GM18873 (cell line): ENCODE data around the gene EPB41L4A.
"Not testable (repeated sequence)": the region's sequence is repeated elsewhere in the genome, so short reads cannot be mapped to it uniquely, and the experiment has no call there.

ENCODE experiments used
- ATAC-seq: cut with Tn5 transposase; IDR thresholded peaks from one replicate; pipeline ENCODE4 v1.9.1; 2021; ENCODE audit warnings: mild to moderate bottlenecking, moderate library complexity, moderate number of reproducible peaks; ENCODE audit not compliant: unreplicated experiment, low FRiP score

Gene EPB41L4A

DNA sequence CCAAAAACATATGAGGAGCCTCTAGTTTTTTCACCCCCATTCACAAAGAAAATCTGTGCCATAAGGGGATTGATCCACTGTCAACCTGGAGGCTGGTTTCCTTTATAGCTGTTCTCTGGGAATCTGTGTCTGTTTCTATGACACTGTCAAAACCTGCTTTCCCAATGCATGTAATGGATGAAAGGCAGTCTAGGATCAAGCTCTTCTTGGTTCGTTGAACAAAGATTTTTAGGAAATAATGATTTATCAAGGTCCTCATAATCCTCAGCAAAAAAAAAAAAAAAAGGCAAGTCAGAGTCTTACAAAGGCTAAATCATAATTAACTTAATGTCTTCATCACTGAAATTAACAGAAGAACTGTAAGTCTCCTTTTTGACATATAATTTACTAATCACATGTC, 16.0 kb downstream of the EPB41L4A start:
- ATAC-seq, result no peak

GRCh38 chr5:112401924-112402323, 17.2 kb downstream of the EPB41L4A start:
- ATAC-seq, result no peak

GRCh38 chr5:112397690-112398089, 21.4 kb downstream of the EPB41L4A start:
- no peak for ATAC-seq

DNA sequence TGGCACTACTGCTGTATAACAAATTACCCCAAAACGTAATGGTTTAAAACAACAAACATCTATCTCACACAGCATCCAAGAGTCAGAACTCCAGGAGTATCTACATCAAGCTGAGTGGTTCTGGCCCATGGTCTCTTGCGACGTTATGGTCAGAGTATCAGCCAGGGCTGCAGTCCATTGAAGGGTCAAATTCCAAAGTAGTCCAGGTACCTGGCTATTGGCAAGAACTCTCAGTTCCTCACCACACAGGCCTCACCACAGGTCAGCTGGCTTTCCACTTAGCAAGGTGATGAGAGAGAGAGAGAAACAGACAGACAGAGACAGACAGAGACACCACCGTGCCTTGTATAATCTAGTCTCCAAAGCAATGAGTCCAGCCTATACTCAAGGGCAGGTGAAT, 22.6 kb downstream of the EPB41L4A start:
- no peak for ATAC-seq

DNA sequence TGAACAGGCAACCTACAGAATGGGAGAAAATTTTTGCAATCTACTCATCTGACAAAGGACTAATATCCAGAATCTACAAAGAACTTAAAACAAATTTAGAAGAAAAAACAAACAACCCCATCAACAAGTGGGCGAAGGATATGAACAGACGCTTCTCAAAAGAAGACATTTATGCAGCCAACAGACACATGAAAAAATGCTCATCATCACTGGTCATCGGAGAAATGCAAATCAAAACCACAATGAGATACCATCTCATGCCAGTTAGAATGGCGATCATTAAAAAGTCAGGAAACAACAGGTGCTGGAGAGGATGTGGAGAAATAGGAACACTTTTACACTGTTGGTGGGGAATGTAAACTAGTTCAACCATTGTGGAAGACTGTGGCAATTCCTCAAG, 23.8 kb downstream of the EPB41L4A start:
- not testable (repeated sequence) for ATAC-seq

- no peak for ATAC-seq
Measured at GRCh38 chr5:112390327-112390726, 28.8 kb downstream of the EPB41L4A start.

- no peak for ATAC-seq
Measured at GRCh38 chr5:112388739-112389138, 30.3 kb downstream of the EPB41L4A start.

DNA sequence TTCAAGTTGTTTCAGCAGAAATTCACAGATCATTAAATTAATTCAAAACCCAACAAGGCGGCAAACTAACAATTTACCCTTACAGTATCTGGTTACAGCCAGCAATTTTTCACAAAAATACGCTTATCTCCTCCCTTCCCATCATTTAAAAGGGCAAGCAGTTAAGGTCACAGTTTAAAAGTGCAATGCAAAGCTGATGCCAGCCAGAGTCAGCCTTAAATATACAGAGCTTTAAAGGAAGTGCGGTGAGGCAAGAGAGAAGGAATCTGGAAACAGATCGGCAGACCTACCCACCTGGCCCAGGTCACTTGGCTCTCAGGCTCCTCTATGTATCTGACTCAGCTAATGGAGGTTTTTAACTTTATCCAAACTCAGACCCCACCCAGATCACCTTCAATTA, 31.0 kb downstream of the EPB41L4A start:
- ATAC-seq, result no peak

DNA sequence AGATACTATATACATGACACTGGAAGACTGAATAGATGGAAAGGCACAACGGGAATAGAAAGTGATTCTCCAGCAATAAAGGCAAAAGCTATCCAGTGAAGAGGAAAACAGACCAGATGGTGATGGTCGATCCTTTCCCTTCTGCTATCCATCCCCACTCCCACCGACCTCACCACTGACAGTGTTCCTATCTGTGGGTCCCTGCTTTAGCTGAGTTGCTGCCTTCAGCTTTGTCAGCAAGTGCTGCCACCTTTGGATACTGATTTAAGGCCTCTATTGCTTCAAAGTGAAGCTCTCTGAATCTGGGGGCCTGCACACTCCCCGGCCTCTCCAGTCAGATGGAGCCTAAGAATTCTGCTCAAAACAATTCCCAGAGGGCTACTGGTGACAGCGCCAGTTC, 32.3 kb downstream of the EPB41L4A start:
- ATAC-seq, result no peak

DNA sequence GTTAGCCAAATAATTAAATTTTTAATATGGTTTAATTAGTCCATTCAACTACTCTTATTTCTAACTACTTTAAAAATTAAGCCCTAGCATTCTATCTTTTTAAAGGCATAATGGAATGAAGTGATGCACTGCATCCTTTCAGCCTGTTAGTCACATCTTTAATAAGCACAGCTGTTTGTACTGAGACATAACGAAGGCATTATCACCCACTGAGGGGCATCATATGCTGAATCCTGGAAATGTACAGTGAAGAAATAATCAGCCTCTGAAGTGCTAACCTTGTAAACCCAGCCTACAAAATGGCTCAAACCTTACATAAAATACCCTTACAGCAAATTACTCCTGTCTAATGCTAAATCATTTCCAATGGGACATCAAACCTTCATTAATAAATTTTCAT, 33.1 kb downstream of the EPB41L4A start:
- no peak for ATAC-seq

DNA sequence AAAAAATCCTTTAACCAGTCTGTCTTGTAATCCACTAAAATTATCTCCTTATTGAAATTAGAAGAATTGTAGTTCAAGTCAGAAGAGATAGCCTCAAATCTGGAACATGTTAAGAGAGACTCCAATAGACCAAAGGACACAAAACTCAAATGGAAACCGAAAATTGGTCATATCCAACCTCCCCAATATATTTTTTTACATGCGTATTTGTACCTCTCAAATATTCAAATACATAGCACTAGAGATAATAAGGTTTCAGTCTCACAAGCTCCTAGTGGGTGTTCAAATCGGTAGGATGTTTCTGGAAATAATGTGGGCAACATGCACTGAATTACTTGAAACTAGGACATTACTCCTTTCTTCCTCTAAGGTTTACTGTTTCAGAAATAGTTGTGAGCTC, 33.5 kb downstream of the EPB41L4A start:
- no peak for ATAC-seq

GRCh38 chr5:112384523-112384922, 34.6 kb downstream of the EPB41L4A start:
- ATAC-seq, result no peak

DNA sequence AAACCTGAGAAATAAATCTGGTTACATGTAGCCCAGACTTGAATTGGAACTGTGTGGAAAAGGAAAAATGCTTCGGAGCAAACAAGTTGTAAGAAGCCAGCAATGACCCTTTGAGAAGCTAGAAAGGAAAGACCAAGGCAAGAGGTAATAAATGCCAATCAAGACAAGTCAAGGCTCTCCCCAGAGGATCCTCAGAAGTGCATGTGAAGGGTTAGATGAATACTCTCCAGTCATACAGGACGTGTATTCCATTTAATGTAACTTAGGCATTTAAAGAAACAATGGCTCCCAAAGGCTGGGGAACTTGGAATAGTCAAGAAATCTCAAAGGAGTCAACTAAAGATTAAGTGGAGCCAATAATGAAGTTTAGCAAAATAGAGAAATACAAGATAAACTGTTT, 36.2 kb downstream of the EPB41L4A start:
- no peak for ATAC-seq

DNA sequence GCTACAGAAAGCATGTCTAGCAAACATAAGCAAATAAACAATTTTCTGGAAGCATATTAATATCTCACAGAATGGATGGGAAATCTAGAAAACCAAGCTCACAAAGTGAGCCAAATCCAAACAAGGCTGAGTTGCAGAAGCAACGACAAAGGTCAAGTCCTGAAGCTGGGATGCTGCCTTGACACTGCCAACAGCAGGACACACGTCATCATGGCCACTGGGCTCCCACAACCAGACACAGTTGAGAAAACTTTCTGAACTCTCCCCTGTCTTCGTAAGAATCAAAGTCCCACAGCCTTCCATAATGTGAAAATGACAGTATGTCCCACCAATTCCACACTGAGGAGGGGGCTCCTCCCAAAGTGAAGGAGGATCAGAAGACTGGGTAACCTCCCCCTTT, 37.6 kb downstream of the EPB41L4A start:
- ATAC-seq, result no peak

DNA sequence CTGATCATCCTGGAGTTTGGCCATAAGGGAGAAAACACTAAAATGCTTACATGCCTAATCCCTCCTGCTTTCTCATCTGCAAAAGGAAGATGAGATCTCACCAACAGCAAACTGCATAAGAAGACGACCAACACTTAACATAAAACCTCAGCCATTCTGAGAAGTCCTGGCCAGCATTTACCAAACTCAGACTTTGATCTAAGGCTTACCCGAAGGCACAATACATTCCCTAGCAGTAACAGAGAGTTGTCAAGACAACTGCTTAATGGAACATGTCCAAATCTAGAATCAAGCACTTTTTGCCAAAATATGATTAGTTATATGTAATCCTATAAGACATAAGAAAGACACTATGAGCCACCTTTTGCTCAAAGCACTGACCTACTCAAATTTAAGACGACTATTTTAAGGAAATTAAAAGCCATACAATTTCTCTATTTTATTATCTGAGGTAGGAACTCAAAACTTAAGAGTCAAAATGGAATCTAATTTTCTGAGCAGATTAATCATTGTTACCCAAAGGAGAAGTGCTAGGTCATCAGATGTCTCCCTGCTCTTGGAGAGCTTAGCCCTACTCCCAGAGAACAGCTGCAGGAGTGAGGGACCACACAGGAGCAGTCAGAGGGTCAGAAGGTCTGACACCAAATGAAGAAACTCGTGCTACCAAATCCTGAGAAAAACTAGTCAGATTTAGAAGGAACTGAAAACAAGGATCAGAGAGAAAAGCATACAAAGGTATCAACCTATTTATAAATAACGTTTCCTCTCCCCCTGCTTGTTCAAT, 39.3 kb downstream of the EPB41L4A start:
- no peak for ATAC-seq

DNA sequence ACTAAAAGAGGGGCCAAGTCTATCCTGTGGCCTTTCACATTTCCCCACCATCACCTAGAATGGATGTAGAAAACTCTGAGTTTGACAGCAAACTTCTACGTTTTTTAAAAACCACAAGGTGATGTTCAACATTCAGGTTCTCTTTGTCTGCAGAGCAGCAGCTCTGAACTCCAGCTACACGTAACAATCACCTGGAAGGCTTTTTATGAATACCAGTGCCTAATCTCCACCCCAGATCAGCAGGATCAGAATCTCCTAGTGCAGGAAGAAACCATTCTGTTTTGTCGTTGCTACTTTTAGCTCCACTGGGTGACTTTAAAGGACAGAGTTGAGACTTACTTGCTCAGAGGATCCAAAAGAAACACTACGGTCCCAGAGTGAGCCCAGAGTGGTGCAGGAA, 44.3 kb downstream of the EPB41L4A start:
- no peak for ATAC-seq

GRCh38 chr5:112374356-112374755, 44.7 kb downstream of the EPB41L4A start:
- ATAC-seq, result no peak

GRCh38 chr5:112373885-112374284, 45.2 kb downstream of the EPB41L4A start:
- ATAC-seq, result no peak

GRCh38 chr5:112372543-112372942, 46.5 kb downstream of the EPB41L4A start:
- no peak for ATAC-seq

DNA sequence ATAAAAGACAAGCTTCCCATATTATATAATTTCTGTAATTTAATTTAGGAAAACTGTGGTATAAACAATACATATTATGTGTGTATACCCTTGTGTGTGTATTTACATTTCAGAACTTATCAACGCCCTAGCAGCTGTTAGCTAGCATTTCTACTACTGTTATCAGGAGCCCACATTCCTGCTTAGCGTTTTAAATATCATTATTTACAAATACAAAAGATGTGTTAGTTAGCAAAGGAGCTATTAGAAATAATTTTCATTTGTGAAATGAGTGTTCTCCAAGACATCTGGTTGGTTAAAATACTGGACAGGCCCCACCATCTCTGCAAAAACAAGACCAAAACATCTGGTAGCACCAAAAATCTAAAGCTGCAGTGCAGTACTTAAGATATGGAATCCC, 48.0 kb downstream of the EPB41L4A start:
- ATAC-seq, result no peak

DNA sequence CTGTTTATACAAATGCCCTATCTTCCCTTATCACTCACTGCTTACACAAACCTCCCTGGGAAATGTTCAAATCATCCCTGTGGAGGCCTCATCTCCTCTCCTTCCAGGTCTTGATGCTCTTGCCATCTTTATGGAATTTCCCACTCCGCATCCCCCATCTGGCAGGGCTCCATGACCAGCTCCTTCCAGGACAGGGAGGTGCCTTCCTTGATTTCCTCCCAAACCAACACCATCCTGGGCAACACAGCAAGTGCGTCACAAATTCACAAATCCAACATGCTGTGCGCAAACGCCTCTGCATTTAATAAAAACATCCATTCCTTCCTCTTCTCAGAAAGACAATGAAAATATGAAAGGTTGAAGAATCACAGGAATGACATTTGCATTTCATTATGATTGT, 51.7 kb downstream of the EPB41L4A start:
- no peak for ATAC-seq

DNA sequence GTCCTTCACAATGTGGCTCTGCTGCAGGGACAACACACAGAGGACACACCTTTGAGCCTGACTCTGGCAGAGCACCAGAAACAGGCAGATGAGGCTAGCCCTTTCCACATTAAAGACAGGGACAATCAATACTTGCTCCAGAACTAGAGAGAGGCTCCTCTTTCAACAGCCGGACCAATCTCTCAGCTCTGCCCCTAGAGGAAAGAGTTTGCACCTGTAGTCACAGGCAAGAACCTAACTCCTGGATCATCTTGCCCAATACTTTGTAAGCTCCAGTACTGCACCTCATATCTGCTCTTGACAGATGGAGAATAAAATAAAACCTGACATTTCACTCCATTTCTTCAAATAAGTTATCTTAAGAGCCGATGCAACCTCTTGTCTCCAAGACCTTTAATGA, 52.1 kb downstream of the EPB41L4A start:
- ATAC-seq, result no peak

DNA sequence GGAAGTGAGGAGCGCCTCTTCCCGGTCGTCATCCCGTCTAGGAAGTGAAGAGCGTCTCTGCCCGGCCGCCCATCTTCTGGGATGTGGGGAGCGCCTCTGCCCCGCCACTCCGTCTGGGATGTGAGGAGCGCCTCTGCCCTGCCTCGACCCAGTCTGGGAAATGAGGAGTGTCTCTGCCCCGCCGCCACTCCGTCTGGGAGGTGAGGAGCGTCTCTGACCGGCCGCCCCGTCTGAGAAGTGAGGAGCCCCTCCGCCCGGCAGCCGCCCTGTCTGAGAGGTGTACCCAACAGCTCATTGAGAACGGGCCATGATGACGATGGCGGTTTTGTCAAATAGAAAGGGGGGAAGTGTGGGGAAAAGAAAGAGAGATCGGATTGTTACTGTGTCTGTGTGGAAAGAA, 58.3 kb downstream of the EPB41L4A start:
- not testable (repeated sequence) for ATAC-seq
